Vagina (tissue), 2 donors: ENCODE results near the gene COPA.

Experiments
- POLR2A ChIP-seq, 2 donors: fragments of 450-650 bp; IDR thresholded peaks; one replicate each; pipeline ENCODE4 v1.6.1; 2017; ENCODE audit warnings: antibody characterized with exemption in 2 of 2, mild to moderate bottlenecking in 2 of 2, moderate library complexity in 2 of 2
- TF ChIP-seq, protein P1 (sequence below), 3 experiments: fragments of 450-650 bp in 2 of 3; fragments of 200-600 bp in 1 of 3; sonication (generic) in 1 of 3; IDR thresholded peaks; one replicate each; pipeline ENCODE4 v1.5.1; 2017 to 2019; ENCODE audit warnings: antibody characterized with exemption in 3 of 3, mild to moderate bottlenecking in 2 of 3, moderate library complexity in 2 of 3

DNA sequence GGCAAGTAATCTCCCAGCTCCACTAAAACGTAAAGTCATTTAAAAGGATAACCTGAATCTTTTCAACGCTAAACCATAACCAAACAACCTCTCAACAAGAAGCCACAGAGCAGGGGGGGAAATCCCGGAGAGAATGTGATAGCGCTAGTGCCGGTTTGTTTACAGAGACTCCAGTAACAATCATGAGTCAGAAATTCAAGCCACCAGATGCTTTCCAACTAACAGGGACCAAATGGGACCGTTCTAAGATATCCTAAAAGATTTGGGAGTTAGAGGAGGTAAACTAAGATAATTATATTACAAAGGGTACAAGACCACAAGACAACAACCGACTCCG lies 81.5 kb downstream of the COPA start:
- no peak for TF ChIP-seq POLR2A (IDR thresholded peaks at IDR 0.05)
- TF ChIP-seq, protein P1, sequence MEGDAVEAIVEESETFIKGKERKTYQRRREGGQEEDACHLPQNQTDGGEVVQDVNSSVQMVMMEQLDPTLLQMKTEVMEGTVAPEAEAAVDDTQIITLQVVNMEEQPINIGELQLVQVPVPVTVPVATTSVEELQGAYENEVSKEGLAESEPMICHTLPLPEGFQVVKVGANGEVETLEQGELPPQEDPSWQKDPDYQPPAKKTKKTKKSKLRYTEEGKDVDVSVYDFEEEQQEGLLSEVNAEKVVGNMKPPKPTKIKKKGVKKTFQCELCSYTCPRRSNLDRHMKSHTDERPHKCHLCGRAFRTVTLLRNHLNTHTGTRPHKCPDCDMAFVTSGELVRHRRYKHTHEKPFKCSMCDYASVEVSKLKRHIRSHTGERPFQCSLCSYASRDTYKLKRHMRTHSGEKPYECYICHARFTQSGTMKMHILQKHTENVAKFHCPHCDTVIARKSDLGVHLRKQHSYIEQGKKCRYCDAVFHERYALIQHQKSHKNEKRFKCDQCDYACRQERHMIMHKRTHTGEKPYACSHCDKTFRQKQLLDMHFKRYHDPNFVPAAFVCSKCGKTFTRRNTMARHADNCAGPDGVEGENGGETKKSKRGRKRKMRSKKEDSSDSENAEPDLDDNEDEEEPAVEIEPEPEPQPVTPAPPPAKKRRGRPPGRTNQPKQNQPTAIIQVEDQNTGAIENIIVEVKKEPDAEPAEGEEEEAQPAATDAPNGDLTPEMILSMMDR (IDR thresholded peaks at IDR 0.05) = no peak
